Measurements from ENCODE around the gene UPK1B.
"Not testable (repeated sequence)": the region's sequence is repeated elsewhere in the genome, so short reads cannot be mapped to it uniquely, and the experiment has no call there.

Gene UPK1B

DNA sequence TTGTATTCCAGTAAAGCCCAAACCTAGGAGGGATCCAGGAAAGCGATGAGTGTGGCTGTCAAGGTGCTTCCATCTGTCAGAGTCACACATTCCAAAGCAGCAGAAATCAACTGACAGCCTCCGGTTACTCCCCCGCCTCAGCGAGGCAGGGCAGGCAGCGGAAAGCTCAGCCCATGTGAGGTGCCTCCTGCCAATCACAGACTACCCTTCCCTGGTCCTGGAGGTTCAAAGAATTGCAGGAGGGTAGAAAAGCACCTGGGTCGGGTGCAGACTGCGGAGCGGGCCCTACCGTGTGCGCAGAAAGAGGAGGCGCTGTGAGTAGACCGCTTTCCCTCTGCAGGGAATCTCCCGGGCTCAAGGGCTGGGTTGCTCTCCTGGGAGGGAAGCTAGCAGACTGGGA lies at the start of gene UPK1B:
UPK1B (plus strand) TSS at position 274 of the 400 bp plus-strand sequence. CDS start 13,144 bp downstream, outside the sequence.
- no peak for DNase-seq (ENCODE audit: low spot score)

- no peak for DNase-seq (ENCODE audit: low spot score)
Observed at GRCh38 chr3:119125342-119125741, 48.1 kb upstream of the UPK1B start.

- no peak for DNase-seq (ENCODE audit: low spot score)
Observed at GRCh38 chr3:119125742-119126504, 47.5 kb upstream of the UPK1B start.

GRCh38 chr3:119130291-119130690 lies 43.1 kb upstream of the UPK1B start:
- DNase-seq (ENCODE audit: low spot score): not testable (repeated sequence)

DNA sequence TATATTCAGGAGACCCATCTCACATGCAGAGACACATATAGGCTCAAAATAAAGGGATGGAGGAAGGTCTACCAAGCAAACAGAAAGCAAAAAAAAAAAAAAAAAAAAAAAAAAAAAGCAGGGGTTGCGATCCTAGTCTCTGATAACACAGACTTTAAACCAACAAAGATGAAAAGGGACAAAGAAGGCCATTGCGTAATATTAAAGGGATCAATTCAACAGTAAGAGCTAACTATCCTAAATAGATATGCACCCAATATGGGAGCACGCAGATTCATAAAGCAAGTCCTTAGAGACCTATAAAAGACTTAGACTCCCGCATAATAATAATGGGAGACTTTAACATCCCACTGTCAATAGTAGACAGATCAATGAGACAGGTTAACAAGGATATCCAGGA lies 41.1 kb upstream of the UPK1B start:
- DNase-seq (ENCODE audit: low spot score): not testable (repeated sequence)

- not testable (repeated sequence) for DNase-seq (ENCODE audit: low spot score)
Observed at GRCh38 chr3:119139360-119139759, 34.0 kb upstream of the UPK1B start.

GRCh38 chr3:119140466-119140865 lies 32.9 kb upstream of the UPK1B start:
- DNase-seq (ENCODE audit: low spot score): no peak

- no peak for DNase-seq (ENCODE audit: low spot score)
Observed at GRCh38 chr3:119145128-119145499, 28.3 kb upstream of the UPK1B start.

GRCh38 chr3:119145500-119146167 lies 27.8 kb upstream of the UPK1B start, which contains the start of gene TEX55:
TSS of gene TEX55 (plus strand) at chr3:119146165. CDS start at chr3:119146190, 25 bp downstream.
- peak; percentile 20 for DNase-seq (ENCODE audit: low spot score)

- no peak for DNase-seq (ENCODE audit: low spot score)
Observed at GRCh38 chr3:119146578-119147375, 26.6 kb upstream of the UPK1B start.

DNA sequence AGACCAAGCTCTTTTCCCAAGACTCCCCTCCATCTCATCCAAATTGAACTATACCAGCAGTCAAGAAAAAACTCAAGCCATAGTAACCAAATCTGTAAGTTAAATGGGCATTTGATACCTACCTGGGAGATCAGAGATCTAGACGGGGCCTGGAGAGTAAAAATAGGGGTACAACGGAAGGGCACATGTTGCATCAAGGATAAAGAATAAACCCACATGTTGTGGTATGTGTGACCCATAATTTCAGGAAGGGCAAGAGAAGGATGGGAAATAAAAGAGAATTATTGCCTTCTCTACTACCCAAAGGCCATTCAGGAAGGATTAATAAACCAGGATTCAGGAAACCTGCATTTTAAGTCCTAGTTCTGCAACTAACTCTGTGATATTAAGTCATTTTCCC lies 25.9 kb upstream of the UPK1B start:
- DNase-seq (ENCODE audit: low spot score): no peak

DNA sequence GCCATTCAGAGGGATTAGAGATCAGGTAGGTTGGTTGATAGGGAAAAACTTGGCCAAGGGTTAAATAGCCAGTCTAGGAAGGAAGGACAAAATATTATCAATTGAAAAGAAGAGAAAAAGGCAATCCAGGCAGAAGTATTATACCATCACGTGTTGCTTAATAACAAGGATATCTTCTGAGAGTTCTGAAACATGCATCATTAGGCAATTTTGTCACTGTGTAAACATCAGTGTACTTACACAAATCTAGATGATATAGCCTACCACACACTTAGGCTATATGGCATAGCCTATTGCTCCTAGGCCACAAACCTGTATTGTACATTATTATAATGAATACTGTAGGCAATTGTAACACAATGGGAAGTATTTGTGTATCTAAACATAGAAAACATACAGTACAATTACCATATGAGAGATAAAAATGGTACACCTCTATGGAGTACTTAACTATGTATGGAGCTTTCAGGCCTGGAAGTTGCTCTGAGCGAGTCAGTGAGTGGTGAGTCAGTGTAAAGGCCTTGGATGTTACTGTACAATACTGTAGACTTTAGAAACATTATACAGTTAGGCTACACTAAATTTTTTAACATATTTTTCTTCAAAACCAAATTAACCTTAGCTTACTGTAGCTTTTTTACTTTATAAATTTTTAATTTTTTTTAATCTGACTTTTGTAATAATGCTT lies 24.8 kb upstream of the UPK1B start:
- DNase-seq (ENCODE audit: low spot score): no peak

DNA sequence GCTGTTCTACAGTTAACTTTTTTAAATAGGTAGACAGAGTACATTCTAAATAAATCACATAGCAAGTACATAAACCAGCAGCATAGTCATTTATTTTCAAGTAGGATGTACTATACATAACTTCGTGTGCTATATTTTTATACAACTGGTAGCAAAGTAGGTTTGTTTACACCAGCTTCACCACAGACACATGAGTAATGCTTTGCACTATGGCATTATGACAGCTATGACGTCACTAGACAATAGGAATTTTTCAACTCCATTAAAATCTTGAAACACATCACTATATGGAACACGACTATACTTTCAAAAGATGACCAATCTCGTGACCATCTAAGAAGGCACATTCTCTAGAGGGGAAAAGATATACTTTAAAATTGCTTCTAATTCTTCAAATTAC lies 23.9 kb upstream of the UPK1B start:
- no peak for DNase-seq (ENCODE audit: low spot score)

DNA sequence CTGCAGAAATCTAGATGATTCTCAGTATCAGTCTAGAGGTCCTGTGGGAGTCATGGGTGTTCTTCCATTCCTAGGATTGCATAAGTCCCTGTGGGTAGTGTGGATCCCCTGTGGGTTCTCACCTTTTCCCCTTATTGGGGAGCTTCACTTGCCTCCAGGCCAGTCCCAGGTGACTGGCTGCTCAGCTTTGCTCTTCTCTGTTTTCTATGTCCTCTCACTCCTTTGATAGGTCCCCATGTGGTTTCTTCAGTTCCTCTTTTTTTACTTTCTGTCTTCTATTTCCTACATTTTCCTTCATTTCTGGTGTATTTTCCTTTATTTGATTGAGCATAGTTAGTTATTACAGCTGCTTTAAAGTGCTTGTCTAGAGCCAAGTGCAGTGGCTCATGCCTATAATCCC lies 16.5 kb upstream of the UPK1B start:
- DNase-seq (ENCODE audit: low spot score): no peak

GRCh38 chr3:119157971-119158370 lies 15.4 kb upstream of the UPK1B start:
- DNase-seq (ENCODE audit: low spot score): no peak

DNA sequence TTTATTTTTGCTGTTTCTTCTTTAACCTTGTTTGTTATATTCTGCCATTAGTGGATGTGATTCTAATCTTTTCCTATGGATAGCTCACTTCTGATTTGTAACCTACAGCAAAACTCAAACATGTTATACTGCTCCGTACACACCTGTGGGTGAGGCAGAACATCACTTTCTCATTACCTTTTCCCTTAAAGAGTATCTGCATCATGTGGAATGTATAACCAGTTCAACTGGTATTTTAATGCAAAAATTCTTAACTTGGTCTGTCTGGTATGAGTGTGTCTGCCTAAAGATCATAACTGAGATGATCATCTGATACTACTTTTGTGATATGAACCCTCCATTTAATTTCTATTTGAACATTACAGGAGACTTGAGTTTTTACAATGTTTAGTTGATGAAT lies 13.0 kb upstream of the UPK1B start:
- no peak for DNase-seq (ENCODE audit: low spot score)

GRCh38 chr3:119160815-119161214 lies 12.6 kb upstream of the UPK1B start:
- DNase-seq (ENCODE audit: low spot score): no peak

GRCh38 chr3:119161240-119161639 lies 12.2 kb upstream of the UPK1B start:
- DNase-seq (ENCODE audit: low spot score): no peak

DNA sequence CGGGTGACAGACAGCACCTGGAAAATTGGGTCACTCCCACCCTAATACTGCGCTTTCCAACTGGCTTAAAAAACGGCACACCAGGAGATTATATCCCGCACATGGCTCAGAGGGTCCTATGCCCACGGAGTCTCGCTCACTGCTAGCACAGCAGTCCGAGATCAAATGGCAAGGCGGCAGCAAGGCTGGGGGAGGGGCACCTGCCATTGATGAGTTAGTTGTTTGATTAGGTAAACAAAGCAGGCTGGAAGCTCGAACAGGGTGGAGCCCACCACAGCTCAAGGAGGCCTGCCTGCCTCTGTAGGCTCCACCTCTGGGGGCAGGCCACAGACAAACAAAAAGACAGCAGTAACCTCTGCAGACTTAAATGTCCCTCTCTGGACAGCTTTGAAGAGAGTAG lies 8.7 kb upstream of the UPK1B start:
- not testable (repeated sequence) for DNase-seq (ENCODE audit: low spot score)

GRCh38 chr3:119170821-119171220 lies 2.6 kb upstream of the UPK1B start:
- no peak for DNase-seq (ENCODE audit: low spot score)

DNA sequence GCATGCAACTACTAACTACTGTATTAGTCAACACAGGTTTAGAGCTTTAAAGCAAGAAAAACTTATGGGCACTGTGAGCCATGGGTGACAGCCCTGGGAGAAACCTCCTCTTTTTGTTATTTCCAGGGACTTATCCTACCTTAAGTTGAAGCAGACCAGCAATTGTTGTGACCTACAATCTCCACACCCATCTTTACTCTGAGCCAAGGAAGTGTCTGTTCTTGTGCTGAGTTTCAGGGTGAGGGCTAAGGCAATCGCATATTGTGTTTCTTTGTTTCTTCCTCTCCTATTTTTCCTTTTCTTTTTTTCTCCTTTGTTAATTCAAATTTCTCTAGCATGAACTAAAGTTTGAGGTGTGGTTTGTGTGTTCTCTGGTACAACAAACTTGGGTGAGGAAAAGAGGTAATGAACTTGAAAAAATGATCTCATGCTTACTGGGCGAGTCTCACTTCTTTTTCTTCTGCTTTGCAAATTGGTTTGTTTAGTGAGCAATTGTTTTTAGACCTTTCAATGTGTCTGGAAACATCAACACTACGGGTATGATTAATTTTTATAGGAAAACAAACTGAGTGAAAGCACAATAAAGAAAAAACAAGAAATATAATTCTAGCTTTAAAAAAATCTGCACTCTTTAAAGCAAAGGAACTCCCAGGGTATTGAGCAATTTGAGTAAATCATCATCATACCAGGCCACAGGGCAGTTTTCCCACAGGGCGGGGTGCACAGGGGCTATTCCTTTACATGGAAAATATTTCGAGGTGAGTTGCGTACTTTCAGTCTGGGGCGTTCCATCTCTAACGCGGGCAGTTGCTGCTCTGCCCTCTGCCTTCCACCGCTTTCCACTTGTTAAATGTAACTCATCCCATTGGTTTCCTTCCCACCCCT lies 2.7 kb downstream of the UPK1B start:
- DNase-seq (ENCODE audit: low spot score): no peak
